GM19238 (cell line): ENCODE measurements around the gene FAAP100.

Experiments used
- DNase-seq: peaks from one replicate; pipeline ENCODE4 v3.0.0; 2011; ENCODE audit warnings: low spot score; ENCODE audit not compliant: insufficient read length

FAAP100 gene

DNA sequence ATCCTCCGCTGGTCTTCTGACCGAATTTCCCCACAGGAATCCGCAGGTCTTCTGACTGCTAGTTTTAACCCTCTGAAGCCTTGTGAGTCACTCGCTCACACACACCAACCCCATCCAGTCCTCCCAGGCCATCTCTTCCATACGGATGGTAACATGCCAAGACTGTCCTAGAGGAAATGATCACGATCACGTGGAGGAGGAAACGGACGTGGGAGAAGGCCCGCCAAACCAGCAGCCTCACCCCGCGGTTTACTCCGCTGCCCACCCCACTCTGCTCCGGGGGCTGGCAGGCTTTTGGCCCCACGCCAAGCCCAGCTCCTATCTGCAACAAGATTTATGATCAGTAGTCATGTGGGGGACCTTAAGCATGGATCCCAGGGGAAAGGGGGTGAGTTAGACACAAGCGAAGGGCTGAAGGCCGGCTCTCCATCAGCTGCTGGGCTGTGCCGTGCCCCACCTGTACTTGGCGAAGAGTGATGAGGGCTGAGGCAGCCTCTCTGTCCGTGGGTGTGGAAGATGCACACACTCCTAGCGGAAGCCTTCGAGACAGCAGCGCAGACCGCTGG is 1.5 kb upstream of the FAAP100 start:
- DNase-seq = no peak

DNA sequence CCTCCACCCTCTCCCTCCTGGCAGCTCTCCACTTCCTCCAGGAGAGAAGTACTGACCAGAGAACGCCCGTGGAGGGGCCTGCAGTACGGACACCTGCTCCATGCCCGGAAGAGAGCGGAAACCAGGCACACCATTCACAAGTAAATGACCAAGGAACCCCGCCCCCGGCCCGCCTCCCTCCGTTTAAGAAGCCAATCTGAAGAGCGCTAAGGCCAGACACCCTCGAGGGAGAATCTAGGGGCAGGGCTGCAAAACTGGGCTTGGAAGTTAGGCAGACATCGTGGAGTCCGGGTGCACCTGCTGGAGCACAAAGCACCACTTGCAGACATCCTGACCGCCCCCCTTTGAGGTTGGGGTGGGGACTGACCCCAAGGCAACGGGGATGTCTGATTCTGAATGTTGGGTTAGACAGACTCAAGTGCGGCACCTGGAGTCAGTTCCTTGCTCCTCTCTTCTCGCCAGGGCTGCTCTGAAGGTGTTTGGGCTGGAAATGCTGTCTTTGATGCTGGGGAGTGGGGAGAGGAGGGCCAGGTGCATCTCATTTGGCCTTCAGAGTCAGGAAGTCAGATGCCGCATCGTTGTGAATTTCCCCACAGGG is 964 bp upstream of the FAAP100 start:
- peak; percentile 91 for DNase-seq

DNA sequence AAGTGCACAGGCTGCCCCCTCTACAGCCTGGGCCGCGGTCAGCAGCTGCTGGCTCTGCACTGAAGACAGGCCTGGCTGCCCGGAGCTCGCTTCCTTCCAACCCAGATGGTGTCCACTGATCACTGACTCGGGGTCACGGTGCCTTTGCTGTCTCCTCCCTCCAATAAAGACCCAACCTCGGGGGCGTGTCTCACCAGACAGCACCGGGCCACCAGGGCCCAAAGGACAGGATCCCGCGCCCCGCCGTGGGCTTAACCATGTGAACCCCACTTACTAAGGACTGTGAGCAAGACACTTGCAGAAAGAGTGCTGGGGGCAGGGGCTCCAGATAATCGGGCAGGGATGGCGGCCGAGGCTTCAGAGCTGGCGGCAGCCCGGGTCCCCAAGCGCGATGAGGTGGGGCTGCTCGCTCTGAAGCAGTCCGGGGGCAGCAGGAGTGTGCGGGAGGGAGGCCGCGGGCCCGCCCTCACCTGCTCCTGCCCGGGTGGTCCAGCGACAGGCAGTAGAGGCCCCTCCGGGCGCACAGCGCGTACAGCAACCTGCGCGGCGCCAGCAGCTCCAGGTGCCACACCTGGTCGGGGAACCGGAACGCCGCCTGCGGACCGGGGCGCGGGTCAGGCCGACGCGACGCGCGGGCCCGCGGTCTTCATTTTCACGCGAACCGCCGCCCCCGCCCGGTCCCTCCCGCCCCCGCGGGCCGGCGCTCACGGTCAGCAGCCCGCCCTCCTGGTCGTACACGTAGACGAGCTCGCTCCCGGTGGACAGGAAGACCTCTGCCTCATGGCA is 502 bp downstream of the FAAP100 start:
- DNase-seq = no peak

- no peak for DNase-seq
Measured at GRCh38 chr17:81550830-81551457, 1.2 kb downstream of the FAAP100 start.

GRCh38 chr17:81550285-81550684 is 1.9 kb downstream of the FAAP100 start:
- DNase-seq = no peak

GRCh38 chr17:81549826-81550225 is 2.3 kb downstream of the FAAP100 start:
- DNase-seq = no peak

GRCh38 chr17:81549031-81549557 is 3.1 kb downstream of the FAAP100 start:
- no peak for DNase-seq

DNA sequence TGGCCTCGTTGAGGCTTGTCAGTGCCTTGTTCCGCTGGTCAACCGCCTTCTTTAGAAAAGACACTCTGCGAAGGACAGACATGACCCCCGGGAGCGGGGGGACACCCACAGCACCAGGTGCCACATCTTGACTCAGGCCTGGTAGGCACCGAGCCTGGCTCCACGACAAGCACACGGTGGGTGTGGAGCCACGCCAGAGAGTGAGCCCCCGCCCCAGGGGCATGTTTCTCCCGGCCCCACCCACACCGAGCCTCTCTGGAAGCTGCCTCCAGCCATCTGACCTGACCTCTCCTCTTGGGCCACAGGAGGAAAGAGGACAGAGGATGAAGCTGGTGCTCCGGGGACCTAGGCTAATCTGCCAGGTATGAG is 4.6 kb downstream of the FAAP100 start:
- no peak for DNase-seq

GRCh38 chr17:81546906-81547613 is 5.1 kb downstream of the FAAP100 start:
- DNase-seq = no peak

- DNase-seq = no peak
Measured at GRCh38 chr17:81545160-81545949, 6.8 kb downstream of the FAAP100 start.

DNA sequence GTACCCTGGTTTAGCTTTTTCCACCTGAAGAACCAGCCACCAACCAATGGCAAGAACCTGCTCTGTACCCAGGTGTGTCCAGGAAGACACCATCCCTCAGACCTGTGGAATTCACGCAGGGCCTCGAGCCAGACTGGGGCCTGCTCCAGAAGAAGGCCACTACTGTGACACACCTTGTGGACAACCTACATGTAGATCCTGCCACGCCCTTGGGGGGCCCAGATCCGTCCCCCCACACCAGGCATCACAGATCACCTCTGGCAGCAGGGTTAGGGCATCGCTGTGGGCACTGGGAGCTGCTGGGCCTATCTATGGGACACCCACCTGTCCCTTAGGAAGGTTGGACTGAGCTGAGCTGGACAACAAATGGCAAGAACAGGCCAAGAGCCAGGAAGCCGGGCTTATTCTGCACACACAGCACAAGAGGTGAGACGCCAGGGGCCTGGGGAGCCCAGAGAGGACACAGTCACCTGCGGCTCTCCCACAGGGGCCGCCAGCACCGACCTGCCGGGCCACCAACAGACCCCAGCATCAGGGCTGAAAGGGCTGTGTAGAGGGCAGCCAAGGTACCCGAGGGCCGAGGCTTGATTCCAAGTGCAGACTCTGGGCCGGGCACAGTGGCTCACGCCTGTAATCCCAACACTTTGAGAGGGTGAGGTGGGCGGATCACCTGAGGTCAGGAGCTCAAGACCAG is 7.7 kb downstream of the FAAP100 start:
- DNase-seq = no peak

- no peak for DNase-seq
Measured at GRCh38 chr17:81543756-81544155, 8.4 kb downstream of the FAAP100 start.

DNA sequence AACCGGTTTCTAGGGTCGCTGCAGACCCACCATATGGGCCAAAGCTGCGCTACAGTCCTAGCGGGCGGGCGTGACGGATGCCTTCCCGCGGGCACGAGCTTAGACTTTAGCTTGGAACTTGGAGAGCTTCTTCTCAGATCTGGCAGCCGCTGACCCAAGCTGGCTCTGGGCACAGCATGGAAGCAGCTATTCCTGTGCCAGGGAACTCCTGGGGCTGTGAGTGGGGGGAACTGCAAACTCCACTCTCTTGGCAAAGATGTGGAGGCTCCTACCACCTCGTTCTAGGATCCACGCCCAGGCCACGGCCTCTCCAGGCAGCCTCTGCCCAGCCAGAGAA is 8.8 kb downstream of the FAAP100 start:
- no peak for DNase-seq

DNA sequence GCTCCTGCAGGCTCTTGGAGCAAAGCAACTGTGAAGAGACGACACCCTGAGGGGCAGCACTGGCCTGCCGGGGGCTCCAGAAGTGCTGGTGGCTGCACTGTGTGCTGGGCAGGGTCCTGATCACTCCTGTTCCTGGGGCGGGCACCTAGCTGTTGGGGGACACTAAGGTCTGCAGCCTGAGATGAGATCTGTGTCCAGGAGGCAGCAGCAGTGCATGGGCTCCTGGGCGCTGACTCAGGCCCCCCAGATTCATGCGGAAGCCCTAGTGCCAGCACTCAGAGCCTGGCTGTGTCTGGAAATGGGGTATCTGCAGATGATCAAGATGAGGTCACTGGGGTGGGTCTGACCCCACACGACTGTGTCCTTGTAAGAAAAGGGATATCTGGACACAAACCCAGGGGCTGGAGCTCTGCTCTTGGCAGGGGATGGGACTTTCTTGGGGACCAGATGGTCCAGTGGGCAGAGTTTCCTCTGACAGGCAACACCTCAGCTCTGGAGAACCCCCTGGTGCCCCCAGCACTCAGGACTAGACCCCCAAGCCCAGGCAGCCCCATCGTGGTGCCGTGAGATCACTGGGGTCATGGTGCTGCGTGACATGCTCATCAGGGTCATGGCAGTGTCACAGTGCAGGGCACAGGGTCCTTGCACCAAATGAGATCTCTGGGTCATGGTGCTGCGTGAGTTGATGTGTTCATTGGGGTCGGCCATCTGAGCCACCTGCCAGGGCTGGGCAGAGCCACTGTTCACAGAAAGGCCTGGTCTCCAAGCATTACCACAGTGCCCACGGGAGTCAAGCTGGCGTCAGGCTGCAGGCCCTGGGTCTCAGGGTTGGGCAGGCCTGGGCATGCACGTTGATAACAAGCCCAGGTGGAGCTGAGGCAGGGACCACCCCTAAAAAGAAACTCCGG is 9.5 kb downstream of the FAAP100 start:
- no peak for DNase-seq

DNA sequence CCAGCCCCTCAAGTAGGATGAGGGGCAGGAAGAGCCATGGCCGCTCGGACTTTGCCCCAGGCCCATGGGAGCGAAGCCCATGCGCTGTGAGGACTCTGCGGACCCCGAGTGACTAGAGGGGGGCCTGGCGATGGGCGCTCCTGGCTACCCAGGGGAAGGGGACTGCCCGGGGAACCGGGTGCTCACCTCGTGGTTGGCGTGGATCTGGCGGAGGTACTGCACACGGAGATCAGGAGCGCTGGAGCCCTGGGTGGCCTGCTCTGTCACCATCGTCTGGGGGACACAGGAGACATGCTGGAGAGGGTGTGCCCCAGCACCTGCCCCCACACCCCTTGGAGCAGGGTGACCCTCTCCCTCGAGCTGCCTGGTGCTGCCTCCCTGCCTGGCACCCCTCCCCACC is 11.0 kb downstream of the FAAP100 start:
- DNase-seq = no peak

DNA sequence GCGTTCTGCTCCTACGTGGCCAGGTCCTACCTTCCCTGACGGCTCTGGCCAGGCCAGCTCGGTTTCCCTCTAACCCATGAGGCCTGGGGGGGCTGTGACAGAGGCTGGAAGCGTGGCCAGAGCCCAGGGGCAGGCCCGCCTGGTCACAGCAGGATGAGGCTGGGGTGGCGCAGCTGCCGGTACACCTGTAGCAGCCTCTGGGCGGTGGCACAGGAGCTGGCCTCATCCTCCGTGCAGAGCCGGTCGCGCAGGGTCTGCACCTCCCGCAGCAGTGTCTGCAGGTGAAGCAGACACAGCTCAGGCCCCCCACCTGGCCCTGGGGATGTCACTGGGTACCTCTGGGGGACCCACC is 11.5 kb downstream of the FAAP100 start:
- no peak for DNase-seq

GRCh38 chr17:81539961-81540675 is 12.0 kb downstream of the FAAP100 start:
- no peak for DNase-seq

GRCh38 chr17:81539571-81539900 is 12.6 kb downstream of the FAAP100 start:
- no peak for DNase-seq
